ENCODE measurements around the gene RHBDL1.
A peak's percentile ranks its signal among the peaks of the same experiment; 100 is the strongest.

Gene RHBDL1

DNA sequence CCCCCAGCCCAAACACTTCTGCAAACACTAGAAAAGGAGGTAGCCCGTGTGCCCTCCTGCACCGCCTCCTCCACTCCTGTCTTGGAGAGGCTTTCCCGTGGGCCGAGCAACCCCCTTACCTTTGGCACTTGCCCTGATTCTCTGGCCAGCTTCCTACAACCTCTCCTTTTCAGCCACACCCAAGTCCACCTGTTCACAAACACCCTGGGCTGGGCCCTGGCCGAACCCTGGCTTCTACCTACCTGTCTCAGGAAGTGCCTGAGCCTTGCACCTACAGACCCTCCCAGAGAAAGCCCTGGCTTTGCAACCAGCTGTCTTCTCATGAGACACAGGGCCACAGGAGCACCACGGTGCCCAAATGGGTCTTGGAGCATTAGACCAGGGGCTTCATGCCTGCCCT is 43.5 kb downstream of the RHBDL1 start:
- DNase-seq (ENCODE audit: low read depth, low spot score) = no peak

DNA sequence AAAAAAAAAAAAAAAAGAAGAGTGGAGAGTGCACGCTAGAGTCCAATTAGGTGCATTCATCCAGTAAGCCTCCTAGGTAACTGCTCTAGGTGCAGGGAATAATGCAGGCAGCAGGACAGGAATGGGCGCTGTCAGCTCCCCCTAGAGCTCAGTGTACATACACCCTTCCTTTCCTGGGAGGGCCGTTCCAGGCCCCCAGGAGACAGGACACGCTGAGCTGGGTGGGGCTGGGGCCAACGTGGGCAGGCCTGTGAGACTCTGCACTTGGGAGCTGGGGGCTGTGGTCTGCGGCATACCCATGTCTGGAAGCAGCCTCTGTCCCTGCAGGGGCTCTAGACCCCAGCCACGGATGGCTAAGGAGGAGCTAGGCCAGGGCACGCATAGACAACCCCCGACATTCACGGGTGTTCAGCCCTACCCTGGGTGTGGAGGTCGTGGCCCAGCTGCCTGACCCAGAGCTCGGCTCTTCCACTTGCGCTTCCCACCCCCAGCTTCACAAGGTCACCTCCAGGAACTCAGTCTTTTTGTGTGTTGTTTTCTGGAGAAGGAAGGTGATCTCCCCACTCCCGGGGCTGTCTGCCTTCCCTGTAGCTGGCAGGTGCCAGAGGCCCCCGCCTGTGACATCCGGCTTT is 44.5 kb downstream of the RHBDL1 start:
- no peak for DNase-seq (ENCODE audit: low read depth, low spot score)

DNA sequence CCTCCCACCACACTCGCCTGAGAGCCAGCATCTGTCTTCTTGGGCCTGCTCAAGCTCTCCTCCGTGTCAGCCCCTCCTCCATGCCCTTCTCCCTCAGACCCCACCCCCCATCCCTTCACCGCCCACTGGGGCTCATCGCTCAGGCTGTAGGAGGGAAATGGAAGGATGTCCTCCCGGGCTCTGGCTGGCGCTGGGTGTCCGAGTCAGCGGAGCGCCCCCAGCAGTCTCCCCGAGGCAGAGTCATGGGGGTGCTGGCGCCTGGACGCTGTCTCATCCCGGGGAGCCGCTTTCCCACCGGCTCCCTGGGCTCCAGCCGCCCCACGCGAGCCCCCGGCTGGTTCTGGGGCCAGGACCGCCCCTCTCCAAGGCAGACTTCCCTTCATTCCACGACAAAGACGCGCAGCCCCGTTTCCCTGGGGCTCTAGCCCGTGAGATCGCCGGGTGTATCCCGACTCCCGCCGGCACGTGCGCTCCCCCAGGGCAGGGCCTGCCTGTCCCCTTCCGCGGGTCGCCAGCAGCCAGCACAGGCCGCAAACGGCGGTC is 45.0 kb downstream of the RHBDL1 start:
- no peak for DNase-seq (ENCODE audit: low read depth, low spot score)

DNA sequence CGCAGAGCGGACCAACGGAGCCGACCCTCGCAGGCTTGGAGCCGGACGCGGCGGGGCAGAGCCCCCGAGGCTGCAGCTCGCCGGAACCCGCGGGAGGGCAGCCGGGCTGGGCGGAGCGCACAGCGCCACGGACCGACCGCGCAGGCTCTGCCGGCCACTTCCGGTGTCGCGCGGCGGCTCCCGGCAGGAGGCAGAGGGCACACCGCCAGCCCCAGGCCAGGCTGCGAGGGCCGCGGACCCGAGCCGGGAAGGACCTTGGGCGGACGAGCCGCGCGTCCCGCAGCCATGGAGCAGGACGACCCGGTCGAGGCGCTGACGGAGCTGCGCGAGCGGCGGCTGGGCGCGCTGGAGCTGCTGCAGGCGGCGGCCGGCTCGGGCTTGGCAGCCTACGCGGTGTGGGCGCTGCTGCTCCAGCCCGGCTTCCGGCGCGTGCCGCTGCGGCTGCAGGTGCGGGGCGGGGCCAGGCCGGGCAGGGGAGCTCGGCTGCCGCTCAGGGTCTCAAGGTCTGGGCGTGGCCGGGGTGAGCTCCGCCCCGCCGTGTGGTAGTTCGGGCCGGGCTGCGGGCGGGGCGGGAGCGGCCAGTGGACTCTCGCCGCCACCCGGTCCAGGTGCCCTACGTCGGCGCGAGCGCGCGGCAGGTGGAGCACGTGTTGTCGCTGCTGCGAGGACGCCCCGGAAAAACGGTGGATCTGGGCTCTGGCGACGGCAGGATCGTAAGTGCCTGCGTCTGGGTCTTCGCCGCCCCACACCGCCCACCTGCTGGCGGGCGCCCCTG is 45.7 kb downstream of the RHBDL1 start, which contains the start of gene ANTKMT:
TSS of gene ANTKMT (plus strand) at position 157 of the 775 bp plus-strand sequence. CDS start at position 286, 129 bp downstream.
- DNase-seq (ENCODE audit: low read depth, low spot score) = peak; percentile 44

DNA sequence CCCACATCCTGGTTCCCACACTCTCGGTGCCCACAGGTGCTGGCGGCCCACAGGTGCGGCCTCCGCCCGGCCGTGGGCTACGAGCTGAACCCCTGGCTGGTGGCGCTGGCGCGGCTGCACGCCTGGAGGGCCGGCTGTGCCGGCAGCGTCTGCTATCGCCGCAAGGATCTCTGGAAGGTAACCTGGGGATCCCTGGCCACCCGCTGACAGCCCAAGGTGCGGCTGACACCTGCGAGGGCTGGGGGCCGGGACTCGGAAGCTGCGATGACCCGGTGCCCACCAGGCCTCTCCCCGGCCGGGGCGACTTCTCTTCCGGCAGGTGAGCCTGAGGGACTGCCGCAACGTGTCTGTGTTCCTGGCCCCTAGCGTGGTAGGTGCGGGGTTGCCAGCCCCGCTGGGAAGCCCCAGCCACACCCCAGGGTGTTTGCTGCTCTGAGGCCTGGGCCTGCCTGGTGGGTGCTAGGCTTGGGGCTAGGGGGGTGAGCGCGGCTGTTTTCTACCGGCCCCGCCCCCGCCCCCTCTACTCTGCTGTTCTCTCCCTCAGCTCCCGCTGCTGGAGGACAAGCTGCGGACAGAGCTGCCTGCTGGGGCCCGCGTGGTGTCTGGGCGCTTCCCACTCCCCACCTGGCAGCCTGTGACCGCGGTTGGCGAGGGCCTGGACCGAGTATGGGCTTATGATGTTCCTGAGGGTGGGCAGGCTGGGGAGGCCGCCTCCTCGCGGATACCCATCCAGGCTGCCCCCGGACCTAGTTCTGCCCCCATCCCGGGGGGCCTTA is 46.5 kb downstream of the RHBDL1 start:
- no peak for DNase-seq (ENCODE audit: low read depth, low spot score)

DNA sequence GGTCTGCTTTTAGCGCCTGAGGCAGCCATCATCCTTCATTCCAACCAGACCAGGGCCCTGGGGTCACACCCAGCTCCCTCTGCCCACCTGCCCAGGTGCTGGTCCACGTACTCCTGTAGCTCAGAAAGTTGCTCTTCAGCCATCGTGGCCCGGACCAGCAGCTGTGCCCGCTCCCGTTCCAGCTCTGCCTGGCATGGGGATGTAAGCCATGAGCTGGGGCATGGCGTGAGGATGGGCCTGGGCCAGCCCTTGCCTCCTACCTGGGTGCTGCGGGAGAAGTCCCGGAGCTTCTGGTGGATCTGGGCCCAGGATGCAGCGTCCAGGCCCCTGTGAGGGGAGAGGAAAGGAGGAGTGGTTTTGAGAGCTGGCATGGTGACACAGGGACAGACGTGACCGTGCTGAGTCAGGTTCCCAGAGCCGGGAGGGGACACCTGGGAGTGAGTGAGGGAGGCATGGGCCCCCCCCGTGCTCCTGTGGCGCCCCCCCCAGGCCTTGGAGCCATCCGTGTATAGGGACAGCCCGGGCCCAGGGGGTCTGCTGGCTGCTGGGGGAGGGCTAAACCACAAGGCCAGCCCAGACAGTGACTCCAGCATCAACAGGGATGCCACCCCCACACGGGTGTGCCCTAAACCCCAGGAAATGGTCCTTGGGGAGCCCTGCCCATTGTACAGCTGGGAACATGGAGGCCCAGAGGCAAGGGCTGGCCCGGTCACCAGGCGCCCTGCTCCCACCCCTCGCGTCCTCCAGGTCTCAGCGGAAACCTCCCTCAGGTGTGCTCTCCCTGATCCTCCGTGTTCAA is 47.6 kb downstream of the RHBDL1 start:
- DNase-seq (ENCODE audit: low read depth, low spot score) = no peak

DNA sequence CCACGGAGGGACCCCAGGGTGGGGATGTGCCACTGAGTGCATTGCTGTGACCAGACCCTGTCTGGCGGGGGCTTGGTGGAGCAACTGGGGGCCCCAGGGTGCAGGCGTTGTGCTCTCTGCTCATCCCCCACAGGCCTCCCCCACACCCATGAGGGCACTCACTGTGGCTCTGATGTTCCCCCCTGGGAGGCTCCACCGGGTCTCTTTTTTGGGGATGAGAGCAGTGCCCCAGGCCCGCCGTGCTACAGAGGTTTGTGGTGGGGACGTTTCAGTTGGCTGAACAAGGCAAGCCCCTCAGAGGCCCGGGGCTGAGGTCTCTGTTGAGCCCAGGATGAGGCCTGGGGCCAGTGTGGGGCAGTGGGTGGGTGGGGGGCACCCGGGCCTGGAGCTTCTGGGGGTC is 48.2 kb downstream of the RHBDL1 start:
- no peak for DNase-seq (ENCODE audit: low read depth, low spot score)

DNA sequence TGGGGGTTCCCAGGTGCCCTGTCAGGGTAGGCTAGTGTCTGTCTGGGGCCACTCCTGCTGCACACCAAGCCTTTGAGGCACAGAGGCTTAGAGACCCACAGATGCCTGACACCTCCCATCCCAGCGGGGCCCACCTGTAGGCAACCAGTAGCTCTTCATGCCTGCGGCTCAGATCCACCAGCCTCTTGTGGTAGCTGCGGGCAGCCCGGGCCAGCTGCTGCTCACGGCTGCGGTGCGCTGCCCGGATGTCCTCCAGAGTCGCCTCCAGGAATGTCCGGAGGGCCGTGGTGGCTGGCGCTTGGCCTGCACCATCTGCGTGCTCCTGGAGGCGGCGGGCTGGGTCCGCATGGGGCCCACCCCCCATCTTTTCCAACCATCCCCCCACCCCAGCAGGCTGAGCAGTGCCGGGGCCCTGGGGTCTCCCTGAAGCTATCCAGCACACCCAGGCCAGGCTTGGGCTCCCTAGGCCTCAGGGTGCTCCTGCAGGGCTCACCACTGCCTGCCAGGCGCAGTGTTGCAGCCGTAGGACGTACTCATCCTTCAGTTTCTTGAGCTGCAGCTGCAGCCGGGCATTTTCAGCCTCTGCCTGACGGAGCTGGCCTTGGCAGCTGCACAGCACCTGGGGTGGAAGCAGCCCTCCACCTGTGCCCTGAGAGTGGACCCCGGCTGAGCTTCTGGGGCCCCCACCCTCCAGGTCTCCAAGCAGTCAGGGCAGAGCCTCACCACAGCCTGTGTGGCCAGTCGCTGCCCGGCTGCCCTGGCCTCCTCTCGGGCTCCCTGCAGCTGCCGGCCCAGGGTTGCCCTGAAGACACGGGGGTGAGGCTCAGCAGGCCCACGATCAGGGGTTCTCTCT is 48.9 kb downstream of the RHBDL1 start:
- DNase-seq (ENCODE audit: low read depth, low spot score) = no peak

DNA sequence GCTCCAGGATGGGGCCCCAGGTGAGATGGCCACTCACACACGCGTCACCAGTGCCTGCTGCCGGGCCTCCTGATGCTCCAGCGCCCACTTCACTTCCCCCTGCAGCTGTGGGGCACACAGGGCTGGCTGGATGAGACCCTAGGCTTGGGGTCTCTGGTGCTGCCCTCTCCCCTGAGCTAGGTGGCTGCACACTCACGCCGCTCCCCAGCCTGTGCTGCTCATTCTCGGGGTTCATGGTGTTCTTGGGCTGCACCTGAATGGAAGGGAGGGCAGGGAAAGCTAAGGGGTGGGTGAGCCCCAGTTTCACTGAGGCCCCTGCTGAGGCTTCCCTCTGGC is 49.5 kb downstream of the RHBDL1 start:
- DNase-seq (ENCODE audit: low read depth, low spot score) = no peak

DNA sequence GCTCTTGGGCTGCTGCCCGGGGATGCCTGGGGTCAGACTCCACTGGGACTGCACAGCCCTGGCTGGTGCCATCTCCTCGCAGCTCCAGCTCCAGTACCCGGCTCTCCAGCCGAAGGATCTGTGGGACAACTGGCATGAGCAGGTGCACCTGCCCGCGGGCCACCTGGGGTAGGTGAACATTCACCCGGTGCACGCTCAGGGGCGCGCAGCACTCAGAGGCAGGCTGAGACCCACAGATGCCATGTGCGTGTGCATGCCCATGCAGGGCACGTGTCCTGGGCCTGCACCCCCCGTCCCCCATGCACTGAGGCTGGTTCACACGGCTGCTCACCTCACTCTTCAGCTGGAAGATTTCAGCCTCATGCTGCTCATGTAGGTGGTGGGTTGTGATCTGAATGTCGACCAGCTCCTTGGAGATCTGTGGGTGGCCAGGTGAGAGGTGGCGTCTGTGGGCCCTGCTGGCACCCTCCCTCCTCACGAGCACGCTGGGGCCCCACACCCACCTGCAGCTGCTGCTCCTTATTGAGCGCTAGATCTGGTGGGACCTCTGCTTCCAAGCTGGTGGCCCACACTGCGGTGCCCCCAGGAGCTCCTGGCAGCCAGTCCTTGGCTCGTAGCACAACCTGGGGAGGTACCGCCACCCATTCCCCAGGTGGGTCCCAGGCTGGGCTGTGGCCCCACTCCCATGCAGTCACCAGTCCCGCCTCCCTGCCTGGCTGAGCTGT is 50.2 kb downstream of the RHBDL1 start:
- DNase-seq (ENCODE audit: low read depth, low spot score) = no peak

DNA sequence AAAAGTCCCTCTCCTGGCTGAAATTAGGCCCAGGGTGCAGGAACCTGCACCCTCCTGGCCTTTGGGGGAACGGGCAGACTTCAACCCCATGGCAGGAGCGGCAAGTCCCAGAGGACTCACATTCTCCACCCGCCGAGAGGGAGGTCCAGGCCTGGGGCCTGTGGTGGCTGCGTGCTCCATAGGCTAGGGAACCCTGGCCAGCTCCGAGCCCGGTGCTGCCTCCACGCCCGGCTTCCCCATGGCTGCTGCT is 50.6 kb downstream of the RHBDL1 start:
- no peak for DNase-seq (ENCODE audit: low read depth, low spot score)

DNA sequence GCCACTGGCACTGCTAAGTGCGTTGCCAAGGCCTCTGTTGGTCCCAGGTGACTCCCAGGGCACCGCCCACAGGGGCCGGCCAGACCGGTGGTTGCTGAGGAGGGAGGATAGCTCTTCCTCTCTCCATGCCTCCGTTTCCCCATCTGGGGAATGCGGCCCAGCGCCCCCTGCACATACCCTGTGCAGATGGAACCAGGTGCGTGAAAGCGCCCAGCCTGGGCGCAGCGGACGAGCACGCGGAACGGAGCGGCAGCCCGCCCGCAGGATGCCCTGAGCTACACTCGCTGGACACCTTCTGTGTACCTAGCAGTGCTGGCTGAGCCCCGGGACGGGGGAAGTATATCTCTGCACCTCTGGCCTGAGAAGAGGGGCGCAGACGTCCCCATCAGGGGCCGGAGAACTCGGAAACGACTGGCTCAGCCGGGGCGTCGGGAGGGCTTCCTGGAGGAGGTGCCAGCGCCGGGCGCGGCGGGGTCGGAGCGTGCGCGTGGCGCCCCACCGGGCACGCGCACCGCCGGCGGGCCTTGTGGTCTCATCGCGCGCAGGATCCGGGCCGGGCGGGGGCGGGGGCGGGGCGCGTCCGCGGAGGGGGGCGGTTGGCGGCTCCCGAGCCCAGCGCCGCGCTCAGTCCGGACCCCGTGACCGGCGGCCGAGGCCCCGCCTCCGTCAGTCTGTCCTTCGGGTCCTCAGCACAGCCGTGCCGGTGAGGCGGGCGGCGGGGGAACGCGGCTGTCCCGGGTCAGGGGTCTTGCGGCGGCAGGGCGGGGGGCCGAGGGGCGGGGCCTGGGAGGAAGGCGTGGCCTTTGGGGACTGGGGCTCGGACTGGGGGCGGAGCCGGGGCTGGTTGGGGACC is 51.2 kb downstream of the RHBDL1 start, which contains the start of the genes CCDC78 and HAGHL:
TSS of gene CCDC78 (minus strand) at position 6 of the 853 bp plus-strand sequence. CDS start 76 bp downstream, outside the sequence.
TSS of gene HAGHL (plus strand) at position 669 of the 853 bp plus-strand sequence. CDS start 404 bp downstream, outside the sequence.
- DNase-seq (ENCODE audit: low read depth, low spot score) = no peak

DNA sequence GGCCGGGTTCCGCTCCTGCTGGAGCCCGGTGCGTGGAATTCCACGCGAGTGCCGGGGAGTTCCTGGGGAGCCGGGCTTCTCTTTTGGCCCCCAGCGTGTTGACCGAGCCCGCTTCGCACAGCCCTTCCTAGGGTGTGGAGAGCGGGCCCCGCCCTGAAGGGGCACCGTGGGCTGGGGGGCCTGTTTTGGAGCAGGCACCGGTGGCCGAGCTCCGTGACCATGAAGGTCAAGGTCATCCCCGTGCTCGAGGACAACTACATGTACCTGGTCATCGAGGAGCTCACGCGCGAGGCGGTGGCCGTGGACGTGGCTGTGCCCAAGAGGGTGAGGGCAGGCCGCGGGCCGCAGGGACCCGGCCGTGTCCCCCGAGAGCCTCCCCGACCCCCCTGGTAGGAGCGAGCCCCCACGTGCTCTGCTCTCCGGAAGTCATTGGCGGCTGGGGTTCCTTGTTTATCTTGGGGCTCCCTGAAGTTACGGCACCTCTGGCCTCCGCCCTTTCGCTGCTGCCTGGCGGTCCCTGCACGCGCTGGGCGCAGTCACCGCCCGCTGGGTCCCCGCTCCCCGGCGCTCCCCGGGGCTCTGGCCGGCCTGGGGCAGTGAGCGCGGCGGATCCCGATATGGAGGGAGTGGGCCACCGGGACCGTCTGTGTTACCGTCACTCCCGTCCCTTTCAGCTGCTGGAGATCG is 52.0 kb downstream of the RHBDL1 start:
- DNase-seq (ENCODE audit: low read depth, low spot score) = no peak

All from activated CD4-positive, CD25-positive, alpha-beta regulatory T cell treated with anti-CD3 and anti-CD28 coated beads, Interleukin-2, amount 50 U/mL, for 16 hours (primary cell).